NCI-H1694 (cell line): Measurements from ENCODE around the gene FCGR3B.
"Not testable (repeated sequence)": the region's sequence is repeated elsewhere in the genome, so short reads cannot be mapped to it uniquely, and the experiment has no call there.

ENCODE experiments used
- DNase-seq: peaks from one replicate; lab custom pipeline; 2025; lab: John Stamatoyannopoulos, UW

The FCGR3B gene

GRCh38 chr1:161638251-161638993 lies 7.4 kb upstream of the FCGR3B start:
- not testable (repeated sequence) for DNase-seq

GRCh38 chr1:161636976-161637375 lies 6.0 kb upstream of the FCGR3B start:
- DNase-seq: not testable (repeated sequence)

GRCh38 chr1:161636189-161636782 lies 5.3 kb upstream of the FCGR3B start:
- DNase-seq: not testable (repeated sequence)

- DNase-seq: not testable (repeated sequence)
These were observed 4.0 kb upstream of the FCGR3B start for GRCh38 chr1:161634993-161635392.

GRCh38 chr1:161630128-161630742 lies 741 bp downstream of the FCGR3B start:
- DNase-seq: not testable (repeated sequence)

GRCh38 chr1:161626445-161627146 lies 4.4 kb downstream of the FCGR3B start:
- DNase-seq: not testable (repeated sequence)

GRCh38 chr1:161624605-161625004 lies 6.4 kb downstream of the FCGR3B start:
- DNase-seq: not testable (repeated sequence)

- DNase-seq: not testable (repeated sequence)
These were observed 7.5 kb downstream of the FCGR3B start for GRCh38 chr1:161623401-161624051.

- not testable (repeated sequence) for DNase-seq
These were observed 8.9 kb downstream of the FCGR3B start for GRCh38 chr1:161622054-161622453.

- DNase-seq: peak; percentile 74
These were observed 9.6 kb downstream of the FCGR3B start for GRCh38 chr1:161621181-161622000.

- not testable (repeated sequence) for DNase-seq
These were observed 10.6 kb downstream of the FCGR3B start for GRCh38 chr1:161620399-161620798.

GRCh38 chr1:161618517-161618916 lies 12.5 kb downstream of the FCGR3B start:
- DNase-seq: not testable (repeated sequence)

- DNase-seq: not testable (repeated sequence)
These were observed 14.6 kb downstream of the FCGR3B start for GRCh38 chr1:161616417-161616816.

- not testable (repeated sequence) for DNase-seq
These were observed 17.8 kb downstream of the FCGR3B start for GRCh38 chr1:161613142-161613514.

GRCh38 chr1:161612322-161613141 lies 18.4 kb downstream of the FCGR3B start:
- peak; percentile 98 for DNase-seq

- not testable (repeated sequence) for DNase-seq
These were observed 19.1 kb downstream of the FCGR3B start for GRCh38 chr1:161611866-161612321.

GRCh38 chr1:161610198-161610597 lies 20.8 kb downstream of the FCGR3B start:
- not testable (repeated sequence) for DNase-seq

GRCh38 chr1:161606541-161607336 lies 24.2 kb downstream of the FCGR3B start:
- not testable (repeated sequence) for DNase-seq
